KG1 (cell line): ENCODE data around the gene OGFOD1.
A peak's percentile ranks its signal among the peaks of the same experiment; 100 is the strongest.

ENCODE experiments used
- DNase-seq: peaks from one replicate; lab custom pipeline; 2025; lab: John Stamatoyannopoulos, UW

OGFOD1 gene

DNA sequence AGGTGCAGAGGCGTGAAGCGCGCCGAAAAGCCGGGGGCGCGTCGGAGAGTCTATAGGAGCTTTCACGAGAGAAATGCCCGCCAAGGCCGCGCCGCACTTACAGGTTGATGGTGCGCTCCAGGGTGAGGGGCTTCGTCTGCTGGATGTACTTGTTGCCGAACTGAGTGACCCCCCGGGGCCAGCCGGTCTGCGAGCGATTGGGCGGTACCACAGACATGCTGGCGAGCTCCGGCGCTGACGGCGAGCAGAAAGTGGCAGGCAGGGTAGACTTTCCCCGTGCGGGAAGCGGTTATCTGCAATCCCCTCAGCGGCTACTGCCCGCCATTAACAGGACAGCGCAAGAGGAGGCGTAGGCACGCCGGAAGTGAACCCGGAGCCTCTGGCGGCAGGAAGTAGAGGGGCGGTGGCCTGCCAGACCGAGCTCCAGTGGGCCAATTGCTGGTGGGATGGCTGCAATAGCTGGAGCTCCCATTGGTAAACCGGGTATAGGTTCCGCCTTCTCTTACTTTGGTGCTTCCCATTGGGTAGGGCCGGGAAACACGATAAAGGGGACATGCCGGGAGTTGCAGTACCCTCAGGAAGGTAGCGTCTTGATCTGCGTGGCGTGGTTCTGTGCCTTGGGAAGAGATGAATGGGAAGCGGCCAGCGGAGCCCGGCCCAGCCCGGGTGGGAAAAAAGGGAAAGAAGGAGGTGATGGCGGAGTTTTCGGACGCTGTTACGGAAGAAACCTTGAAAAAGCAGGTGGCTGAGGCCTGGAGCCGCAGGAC, at the start of gene OGFOD1, which contains the start of gene NUDT21:
Gene OGFOD1, plus strand, starts transcription at position 569 of the 767 bp plus-strand sequence. Its CDS starts 59 bp downstream, at position 628.
Gene NUDT21, minus strand, starts transcription at position 347 of the 767 bp plus-strand sequence. Its CDS starts 130 bp downstream, at position 217.
- peak; percentile 88 for DNase-seq

DNA sequence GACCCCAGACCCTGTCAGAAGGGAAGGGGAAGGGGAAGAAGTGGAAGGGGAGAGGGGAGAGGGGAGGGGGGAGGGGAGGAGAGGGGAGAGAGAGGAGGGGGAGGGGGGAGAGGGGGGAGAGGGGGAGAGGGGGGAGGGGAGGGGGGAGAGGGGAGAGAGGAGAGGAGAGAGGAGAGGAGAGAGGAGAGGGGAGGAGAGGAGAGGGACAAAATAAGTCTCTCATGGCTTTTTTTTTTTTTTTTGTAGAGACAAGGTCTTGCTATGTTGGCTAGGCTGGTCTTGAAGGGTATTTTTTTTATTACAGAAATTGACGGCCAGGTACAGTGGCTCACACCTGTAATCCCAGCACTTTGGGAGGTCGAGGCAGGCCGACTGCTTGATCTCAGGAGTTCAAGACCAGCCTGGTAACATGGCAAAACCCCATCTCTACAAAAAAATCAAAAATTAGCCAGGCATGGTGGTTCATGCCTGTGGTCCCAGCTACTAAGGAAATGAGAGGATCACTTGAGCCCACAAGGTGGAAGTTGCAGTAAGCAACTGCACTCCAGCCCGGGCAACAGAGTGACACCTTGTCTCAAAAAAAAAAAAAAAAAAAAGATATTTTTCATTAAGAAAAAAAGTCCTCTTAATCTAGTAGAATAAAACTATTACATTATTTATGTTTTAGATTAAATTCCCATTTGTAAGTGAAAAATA, 45.2 kb upstream of the OGFOD1 start:
- DNase-seq: no peak

DNA sequence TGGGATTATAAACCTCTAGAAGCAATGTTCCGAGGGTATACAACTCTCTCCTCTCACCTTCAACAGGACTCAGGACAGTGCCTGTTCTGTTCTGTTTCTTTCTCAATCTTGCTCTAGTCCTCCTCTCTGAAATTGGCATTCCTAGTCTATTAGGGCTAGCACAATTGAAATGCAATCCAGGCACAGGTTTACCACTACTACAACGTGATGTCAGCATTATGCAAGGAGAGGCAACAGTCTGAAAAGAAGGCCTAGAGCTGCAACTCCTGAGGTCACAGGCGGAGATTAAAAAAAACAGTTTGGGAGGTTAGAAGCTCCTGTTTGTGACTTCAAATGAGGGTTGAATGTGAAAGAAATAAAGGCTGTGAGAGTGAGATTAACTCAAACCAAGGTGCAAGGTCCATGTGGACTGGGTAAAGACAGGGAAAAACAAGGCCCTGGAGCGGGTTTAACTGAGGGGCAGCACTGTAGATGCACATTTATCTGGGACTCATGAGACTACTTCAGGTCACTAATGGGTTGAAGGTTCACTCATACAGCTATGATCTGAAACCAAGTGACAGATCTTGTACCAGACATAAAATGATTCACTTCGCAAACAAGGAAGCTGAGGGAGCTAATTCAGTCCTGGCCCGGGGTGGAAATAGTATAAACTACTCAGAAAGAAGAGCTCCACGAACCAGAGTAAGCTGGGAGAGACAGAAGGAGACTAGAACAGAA, 42.8 kb upstream of the OGFOD1 start:
- no peak for DNase-seq

DNA sequence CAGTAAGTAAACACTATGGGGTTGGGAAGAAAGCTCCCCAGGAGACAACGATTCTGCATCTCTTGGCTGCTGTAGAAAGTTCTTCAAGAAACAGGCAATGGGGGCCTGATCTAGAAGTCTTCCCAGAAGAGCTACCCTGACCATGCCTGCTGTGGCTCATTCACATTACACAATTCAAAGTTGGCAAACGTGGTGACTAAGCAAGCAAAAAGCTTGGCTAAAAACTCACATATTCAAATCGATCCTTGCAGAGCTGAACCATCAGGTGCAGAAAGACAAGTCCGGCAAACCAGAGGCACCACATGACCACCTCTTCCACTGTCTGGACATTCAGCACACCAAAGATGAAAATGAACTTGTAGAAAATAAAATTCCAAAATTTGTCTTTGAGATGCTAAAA, 42.2 kb upstream of the OGFOD1 start:
- DNase-seq: no peak

DNA sequence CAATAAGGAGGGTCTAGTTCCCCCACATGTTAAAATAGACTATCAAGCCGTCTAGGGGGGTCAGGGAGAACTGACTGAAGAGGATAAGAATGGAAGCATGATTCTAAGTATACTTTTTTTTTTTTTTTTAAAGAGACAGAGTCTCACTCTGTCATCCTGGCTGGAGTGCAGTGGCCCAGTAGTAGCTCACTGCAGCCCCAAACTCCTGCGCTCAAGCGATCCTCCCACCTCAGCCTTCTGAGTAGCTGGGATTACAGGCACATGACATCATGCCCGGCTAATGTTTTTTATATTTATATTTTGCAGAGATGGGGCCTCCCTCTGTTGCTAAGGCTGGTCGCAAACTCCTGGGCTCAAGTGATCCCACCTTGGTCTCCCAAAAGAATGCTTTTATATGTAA, 40.2 kb upstream of the OGFOD1 start:
- no peak for DNase-seq

DNA sequence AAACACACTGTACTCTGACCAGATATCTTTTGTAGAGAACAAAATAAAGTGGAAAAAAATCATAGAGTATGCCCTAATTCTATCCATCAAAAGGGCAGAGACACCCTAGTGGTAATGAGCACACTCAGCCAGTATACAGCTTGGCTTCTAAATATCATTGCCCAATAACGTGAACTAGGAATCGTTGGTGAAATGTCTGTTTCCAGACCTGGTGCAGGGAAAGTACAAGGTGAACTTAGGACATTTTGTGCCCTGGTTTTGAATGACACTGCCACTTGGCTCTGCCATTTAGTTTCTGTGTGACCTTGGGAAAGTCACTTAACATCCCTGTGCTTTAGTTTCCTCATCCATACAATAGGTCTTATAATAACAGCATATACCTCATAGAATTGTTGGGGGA, 39.7 kb upstream of the OGFOD1 start:
- no peak for DNase-seq

DNA sequence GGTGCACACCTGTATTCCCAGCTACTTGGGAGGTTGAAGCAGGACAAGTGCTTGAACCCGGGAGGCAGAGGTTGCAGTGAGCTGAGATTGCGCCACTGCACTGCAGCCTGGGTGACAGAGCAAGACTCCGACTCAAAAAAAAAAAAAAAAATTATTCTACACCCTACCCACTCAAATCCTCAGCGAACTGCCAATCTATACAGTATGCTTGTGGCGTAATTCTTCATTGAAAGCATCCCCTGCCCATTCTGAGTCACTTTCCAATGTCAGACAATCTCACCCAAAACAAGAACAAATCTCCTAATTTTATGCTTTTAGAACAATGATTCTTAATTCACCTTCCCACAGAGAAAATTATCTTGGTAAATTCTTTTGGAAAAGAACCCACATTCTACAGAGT, 38.0 kb upstream of the OGFOD1 start:
- no peak for DNase-seq

DNA sequence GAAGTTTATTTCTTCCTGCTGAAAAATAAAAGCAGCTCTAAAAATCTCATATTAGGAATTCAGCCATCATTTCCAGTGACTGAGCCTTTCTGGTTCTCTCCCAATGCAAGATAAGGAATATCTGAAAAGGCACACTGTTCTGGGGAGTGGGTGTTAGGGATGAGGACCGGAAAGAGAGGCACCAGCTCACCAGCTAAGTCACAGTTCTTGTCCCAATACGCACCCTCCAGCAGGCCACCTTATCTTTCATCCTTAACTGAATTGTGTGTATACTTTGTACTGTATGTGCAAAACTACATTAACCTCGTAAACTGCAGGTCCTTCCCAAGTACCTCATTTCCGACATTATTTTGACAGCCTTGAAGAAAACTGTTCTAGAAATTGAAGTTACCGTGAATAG, 37.0 kb upstream of the OGFOD1 start:
- no peak for DNase-seq

DNA sequence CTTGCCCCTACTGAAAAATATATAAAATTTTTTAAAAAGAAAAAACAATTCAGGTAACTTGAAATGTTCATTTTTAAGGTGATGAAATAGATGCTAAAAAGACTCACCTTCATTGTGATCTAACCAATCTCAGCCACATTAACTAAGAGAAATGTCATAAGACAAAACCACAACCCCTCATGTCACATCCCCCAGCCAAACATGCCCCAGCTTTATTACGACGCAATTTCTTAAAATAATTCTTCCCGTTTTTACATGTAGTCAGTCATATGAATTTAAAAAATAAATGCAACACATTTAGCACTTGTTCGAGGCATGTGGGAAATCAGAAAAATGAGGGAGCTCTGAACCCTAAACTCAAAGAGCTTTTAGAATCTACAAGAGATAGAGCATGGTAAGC, 35.5 kb upstream of the OGFOD1 start:
- DNase-seq: no peak

DNA sequence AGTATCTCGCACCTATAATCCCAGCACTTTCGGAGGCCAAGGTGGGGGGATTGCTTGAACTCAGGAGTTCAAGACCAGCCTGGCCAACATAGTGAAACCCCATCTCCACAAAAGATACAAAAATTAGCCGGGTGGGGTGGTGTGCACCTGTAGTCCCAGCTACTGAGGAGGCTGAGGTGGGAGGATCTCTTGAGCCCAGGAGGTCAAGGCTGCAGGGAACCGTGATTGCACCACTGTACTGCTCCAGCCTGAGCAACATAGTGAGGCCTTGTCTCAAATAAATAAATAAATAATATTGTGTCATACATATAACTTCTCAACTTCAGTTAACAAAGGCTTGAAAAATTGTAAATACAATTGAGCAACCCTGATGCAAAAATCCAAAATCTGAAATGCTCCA, 34.2 kb upstream of the OGFOD1 start:
- DNase-seq: no peak

DNA sequence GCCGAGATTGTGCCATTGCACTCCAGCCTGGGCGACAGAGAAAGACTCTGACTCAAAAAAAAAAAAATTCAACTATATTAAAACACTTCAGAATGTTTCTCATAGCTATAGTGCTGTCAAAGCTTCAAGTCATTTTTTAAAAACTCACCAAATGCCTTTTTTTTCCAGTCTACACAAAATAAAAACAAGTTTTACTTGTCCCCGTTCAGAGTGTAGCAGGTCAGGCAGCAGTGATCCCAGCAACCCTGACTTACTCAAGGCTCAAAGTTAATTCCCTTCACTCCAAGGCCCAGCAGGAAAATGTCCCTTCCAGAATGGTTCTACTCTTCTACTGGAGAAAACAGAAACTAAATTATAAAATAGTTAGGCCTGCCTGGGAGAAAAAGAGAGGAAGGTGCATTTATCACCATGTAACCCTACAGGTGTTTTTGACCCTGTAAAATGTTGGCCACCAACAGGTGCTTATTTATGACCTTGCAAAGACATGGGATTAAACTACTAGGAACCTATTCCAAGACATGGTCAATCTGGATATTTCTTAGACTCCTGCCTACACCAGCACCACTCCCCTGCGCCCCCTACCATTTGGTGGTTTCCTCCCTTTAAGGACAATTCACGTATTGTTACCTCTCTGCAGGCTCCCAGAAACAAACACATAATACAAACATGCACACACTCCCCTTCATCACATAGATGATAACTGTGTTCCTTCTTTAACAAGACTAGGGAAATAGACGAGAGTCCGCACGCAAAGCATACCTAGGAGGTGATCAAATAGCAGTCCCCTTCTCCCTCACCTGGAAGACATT, 31.4 kb upstream of the OGFOD1 start:
- DNase-seq: no peak

DNA sequence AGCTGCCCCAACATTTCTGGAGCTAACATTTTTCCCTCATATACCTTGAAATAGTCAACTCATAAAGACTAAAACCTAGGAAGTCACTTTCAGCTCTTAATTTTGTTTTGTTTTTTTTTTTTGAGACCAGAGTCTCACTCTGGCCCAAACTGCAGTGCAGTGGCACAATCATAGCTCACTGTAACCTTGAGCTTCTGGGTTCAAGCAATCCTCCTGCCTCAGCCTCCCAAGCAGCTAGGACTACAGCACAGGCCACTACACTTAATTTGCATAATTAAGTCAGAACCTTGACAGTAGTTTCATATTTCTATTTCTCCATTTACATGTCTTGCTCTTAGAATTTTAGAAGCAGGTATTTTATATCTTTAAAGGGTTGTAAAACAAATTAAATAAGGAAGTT, 30.7 kb upstream of the OGFOD1 start:
- DNase-seq: no peak

DNA sequence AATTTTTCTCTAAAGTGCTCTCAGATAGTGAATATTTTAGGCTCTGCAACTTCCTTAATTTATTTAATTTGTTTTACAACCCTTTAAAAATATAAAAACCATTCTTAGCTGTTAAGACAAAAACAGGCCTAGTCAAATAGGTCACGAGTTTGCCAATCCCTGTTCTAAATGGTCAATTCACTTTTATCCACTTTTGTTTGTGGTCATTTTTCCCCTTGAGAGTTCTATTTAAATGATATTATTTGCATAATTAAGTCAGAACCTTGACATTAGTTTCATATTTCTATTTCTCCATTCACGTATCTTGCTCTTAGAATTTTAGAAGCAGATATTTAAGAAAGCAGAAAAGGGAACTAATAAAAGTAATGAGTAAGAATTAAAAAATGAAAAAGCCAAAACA, 30.0 kb upstream of the OGFOD1 start:
- no peak for DNase-seq

DNA sequence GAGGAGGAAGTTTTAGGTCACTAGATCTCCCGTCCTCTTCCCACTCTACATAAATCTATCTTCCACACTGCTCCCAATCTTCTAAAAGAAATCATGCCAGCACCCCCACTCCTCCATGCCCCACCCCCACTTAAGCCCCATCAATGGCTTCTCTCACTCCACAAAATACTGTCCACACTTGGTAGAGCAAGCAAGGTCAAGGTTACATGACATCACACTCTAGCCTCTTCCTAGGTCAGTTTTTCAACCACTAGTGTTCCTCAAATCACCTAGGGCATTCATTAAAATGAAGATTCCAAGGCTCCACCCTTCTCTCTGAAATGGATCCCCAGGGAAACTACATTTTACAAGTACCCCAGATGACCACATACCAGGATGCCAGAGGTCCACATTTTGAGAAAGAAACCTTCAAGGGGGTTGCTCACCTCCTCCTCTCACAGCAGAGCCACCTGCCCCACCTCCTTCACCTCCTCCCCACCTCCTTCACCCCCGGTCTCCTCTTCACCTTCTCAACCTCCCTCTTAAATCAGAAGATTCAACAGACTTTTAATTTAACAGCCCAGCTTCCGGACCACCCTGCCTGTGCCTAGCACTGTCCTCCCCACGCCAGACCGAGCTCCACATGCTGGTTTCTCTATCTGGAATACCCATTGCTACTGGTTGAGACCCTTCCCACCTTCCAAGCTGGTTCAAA, 29.2 kb upstream of the OGFOD1 start:
- DNase-seq: no peak

DNA sequence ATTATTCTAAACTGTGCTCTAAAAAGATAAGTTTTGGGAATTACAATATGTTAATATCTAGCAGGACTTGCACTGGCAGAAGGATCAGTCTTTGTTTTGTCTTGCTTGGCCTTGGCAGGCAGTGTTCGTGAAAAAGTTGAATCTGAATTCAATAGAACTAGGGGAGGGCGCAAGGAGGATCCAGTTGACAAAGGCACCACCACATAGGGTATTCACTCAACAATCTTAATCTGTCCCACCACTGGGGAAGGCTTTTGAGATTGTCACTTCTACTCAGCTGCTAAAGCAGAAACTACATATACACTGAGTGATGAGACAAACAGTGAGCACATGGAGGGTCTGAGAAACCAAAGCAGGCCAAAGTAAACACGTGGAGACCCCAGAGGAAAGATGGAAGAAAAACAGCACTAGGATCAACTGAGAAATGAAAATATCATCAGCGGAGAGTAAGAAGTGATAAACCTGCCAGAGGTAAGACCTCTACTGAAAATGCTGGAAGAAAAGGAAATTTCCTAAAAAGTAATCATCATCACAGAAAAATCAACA, 28.4 kb upstream of the OGFOD1 start:
- no peak for DNase-seq

DNA sequence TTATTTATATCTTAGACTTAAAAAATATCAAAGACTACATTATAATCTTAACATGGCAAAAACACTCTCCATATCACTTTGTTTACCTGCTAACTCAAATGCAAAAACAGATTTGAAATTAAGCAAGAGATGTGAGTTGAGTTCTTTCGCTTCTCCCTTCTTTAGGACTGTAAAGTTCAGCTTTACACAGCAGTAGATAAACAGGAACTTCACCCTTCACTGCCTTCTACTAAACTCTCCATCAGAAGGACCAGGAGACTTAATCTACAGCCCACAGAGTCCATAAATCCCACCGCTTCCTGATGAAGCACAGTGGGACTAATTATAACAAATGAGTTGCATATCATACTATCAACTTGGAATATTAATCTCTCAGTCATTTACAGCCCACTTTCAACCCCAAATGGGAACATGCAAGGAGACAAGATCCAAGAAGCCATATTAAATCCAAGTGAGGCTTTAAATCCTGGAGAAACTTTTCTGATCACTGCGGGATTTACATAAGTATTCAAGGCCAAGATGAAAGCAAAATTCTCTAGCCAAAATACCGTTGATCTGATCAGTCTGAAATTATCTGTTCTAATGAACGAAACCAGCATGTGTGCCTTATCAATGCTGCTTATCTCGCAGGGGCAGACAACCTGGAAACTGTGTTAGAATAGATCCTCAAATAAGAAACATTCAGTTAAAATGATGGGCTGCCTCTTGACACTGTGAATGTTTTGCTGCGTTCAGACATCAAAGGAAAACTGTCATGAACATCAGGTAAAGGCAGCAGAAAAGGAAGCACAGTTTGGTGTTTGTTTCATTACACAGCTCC, 27.6 kb upstream of the OGFOD1 start:
- peak; percentile 25 for DNase-seq

DNA sequence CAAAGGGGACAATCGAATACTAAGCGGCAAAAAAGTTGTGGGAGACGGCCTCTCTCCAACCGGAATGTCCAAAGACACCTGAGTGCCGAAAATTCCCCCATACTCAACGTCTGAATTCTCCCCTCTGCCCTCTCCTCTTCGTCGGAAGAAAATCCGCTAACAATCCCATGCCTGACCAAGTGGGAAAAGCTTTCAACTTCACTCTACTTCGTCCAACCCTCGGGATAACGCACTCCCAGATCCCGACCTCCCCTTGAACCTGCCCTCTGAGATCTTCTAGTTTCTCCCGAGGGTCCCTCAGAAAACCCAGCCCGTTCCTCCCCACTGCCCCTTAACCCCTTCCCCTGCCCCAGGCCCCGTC, 27.0 kb upstream of the OGFOD1 start:
- DNase-seq: no peak

DNA sequence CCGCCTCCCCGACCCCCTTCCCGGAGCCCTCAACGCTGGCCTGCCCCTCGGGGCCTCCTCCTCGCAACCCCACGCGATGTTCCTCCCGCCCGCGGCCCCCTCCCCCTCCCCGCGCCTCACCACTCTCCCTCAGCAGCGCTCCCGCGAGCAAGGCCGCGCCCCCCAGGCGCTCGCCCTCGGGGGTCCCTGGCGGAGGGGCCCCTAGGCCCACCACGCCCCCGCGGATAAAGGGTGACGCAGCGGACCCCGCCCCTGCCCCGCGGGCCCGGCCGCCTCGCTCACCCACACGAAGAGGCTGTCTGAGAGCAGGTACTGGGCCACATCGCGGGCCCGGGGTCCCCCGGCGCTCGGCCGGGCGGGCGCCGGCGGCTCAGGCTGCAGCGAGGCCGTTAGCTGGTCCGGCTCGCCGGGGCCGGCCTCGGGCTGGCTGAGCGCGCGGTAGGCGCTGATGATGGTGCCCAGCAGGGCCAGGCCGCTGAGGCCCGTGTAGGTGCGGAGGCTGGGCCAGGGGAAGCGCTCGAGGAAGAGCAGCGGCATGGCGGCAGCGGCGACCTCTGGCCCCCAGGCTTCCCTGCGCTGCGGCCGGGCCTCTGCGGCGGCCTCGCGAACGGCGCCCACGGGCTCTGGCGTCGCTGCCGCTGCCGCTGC, 26.4 kb upstream of the OGFOD1 start:
- peak; percentile 27 for DNase-seq

DNA sequence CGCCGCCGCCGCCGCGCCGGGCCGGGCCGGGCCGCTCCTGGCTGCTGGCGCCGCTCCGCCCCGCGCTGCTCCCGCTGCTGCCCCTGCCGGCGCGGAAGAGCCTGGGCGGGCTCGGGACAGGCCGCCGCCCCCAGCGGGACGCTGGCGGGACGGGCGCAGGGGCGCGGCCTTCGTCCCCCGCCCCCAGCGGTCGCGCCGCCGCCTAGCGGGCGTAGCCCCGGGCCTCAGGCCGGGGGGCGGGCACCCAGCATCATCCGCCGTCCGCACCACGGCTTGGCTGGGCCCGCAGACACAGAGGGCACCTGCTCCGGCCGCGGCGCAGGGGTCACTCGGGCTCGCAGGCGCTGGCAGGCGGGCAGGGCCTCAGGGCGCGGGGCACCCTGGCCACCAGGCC, 25.9 kb upstream of the OGFOD1 start, which contains the start of gene AMFR:
Gene AMFR, minus strand, starts transcription at position 107 of the 394 bp plus-strand sequence. CDS start 218 bp downstream, outside the sequence.
- no peak for DNase-seq

DNA sequence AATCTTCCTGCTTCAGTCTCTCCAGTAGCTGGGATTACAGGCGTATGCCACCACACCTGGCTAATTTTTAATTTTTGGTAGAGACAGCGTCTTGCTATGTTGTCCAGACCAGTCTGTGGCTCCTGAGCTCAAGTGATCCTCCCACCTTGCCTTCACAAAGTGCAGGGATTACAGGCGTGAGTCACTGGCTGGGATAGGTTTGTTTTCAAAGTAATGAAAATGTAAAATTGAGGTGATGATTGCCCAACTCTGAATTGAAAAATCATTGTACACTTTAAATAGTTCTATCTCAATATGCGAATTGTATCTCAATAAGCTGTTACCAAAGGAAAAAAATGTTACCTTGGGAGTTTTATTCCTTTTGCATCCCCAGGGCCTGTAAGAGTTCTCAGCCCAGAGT, 24.8 kb upstream of the OGFOD1 start:
- DNase-seq: no peak
